Activated T-cell treated with anti-CD3 and anti-CD28 coated beads for 4 hours (primary cell): Measurements from ENCODE around the gene MTA1.

Source experiments
- DNase-seq: peaks from one replicate; pipeline ENCODE4 v3.0.0-alpha.2; 2020

MTA1 gene

DNA sequence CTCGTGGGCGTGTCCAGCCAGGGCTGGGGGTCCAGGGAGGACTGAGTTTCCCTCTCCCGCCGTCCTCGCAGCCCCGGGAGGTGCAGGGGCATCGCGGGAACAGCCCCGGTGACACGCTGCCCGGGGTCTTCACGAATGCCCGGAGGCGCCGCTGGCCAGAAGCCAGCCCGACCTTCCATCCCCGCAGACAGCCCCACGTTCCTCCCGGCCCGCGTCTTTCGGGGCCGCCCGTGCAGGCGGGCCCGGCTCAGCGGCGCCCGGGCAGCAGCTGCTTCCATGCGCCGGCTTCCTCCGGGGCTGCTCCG is 70.6 kb downstream of the MTA1 start:
- no peak for DNase-seq

DNA sequence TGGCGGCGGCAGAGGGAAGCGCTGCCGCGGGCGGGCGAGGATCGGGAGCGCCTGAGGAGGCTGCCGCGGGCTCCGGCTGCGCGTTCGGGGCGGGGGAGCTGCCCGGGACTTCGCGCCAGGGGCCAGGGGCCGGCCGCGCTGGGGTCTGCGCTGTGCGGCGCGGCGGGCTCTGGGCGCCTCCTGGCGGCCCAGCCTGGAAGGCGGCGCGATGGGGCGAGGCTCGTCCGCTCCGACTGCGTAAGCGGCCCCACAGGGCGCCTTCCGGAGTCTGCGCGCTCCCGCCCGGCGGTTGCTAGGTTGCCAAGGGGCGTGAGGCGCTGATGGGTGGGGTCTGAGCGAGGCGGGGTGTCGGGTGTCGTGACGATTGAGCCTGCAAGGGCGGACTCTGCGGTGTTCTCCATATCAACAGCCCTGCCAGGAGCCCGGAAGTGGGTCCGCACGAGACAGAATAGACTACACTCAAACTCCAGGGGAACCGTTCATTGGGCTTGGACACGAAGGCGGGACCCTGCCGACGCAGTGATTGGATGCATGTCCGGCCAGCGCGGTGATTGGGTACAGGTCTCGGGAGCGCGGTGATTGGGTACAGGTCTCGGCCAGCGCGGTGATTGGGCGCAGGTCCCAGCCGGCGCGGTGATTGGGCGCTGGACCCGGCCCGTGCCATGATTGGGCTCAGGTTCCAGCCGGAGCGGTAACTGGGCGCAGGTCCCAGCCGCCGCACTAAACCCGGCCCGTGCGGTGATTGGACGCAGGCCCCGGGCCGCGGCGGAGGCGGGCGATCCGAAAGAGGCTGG is 71.1 kb downstream of the MTA1 start, which contains the start of gene TEDC1:
Gene TEDC1 (plus strand): TSS at position 675 of the 794 bp plus-strand sequence. CDS start 130 bp downstream, outside the sequence.
- DNase-seq, result peak; percentile 95

- DNase-seq, result peak; percentile 81
Measured at GRCh38 chr14:105491366-105491973, 71.8 kb downstream of the MTA1 start.

GRCh38 chr14:105492031-105492970 is 72.7 kb downstream of the MTA1 start:
- DNase-seq, result no peak

DNA sequence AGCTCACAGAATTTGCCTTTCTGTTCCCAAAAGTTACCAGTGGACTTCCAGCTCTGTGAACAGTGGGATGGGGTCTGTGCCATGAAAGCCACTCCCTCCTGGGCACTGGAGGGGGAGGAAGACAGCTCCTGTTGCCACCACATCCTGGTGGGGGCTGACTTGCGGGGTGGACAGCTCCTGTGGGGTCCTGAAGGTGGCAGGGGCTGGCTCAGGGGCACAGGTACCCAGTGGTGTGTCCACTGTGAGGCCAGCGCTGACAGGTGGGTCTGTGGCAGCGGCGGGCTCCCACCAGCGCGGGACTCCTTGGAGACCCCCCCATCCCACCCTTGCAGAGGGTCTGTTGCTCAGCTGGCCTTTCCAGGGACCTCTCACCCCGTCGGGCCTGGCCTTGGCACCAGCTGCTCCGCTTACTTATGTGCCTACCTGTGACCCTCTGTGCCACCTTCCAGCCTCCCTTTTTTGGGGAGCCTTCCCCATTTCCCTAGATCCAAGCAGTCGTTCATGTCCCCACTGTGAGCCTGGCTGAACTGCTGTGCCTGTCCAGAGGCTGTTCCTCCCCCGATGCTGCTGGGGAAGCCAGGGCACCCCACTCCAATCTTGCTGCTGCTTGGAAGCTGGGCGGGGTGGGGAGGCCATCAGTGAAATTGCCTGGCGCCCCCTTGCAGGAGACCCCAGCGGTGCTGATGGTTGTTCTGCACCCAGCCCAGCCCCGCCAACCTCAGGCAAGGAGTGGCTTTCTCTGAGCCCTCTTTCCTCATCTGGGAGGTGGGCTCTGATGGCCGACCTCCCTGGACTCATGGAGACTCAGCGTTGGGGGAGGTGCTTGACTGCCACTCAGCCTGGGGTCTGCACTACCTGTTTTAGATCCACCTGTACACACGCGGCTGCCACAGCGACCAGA is 73.6 kb downstream of the MTA1 start:
- DNase-seq, result no peak

GRCh38 chr14:105493921-105494605 is 74.4 kb downstream of the MTA1 start:
- DNase-seq, result no peak

GRCh38 chr14:105494606-105494929 is 74.9 kb downstream of the MTA1 start:
- DNase-seq, result no peak

DNA sequence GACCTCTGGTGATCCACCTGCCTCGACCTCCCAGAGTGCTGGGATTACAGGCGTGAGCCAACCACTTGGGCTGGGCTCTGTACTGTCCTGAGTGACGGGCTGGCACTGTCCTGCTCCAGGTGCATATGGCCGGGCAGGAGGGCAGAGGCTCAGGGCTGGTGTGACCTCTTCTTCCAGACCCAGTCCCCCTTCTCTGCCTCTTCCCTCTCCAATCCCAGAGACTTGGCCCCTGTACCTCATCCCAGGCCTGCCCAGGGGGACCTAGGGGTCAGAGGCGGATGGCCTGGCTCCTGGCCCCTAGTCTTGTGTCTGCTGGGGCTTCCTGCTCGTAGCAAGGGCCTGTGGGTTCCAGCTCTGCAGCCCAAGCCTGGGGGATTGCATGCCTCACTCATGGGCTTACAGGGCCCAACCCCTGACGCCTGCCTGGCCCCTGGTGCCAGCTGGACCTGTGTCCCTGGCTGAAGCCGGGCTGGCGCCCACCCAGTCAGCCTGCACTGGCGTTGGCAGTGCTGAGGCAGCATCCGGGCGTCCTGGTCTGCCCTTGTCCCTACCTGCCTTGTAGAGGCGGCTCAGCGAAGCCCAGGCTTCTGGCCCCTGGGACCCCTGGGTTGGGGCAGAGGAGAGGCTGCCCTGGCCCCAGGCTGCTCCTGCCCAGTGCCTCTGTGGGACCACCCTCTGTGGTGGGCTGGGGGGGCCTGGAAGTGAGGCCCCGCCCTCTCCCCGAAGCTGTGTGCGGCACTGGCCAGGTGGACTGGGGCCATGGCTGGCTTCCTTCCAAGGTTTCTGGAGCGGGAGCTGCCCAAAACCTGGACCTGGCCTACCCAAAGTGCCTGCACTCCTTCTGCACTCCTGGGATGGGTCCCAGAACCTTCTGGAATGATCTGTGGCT is 75.7 kb downstream of the MTA1 start:
- no peak for DNase-seq

DNA sequence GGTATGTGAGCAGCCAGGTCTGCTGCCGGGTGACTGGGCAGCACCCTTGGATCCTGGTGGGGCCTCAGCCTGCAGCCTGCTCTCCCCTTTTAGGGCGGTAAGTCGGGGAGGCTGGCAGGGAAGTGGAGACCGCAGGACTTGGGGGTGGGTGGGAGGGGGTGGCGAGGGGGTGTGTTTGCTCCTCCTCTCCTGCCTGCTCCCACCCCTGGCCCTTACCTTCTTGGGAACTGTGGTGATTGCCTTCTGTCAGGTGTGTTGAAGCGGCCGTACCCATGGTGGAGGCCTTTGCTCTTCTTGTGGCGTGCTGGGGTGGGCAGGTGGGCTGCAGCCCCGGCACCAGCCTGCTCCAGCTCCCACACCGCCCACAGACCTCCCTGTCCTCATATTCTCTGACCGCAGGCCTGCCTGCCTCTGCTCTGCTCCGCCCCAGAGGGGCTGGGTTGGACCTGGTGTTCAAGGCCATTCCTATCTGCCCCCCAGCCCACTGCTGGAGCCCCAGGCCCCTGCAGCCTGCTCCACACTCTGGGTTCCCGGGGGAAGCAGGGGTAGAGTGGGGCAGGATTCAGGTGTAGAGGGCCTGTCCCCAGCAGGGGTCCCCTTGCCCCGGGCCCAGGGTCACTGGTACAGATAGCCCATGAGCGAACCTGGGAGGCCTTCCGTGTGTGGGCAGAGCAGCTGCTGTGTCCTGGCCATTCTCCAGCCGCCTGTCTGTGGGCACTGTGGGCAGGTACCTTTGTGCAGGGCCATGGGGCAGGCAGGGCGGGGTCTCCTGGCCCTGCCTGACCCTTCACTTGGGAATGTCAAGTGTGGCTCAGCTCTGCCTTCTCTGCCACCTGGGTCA is 76.6 kb downstream of the MTA1 start:
- DNase-seq, result no peak

GRCh38 chr14:105496831-105497591 is 77.4 kb downstream of the MTA1 start:
- DNase-seq, result no peak

- DNase-seq, result no peak
Measured at GRCh38 chr14:105497671-105498429, 78.2 kb downstream of the MTA1 start.

DNA sequence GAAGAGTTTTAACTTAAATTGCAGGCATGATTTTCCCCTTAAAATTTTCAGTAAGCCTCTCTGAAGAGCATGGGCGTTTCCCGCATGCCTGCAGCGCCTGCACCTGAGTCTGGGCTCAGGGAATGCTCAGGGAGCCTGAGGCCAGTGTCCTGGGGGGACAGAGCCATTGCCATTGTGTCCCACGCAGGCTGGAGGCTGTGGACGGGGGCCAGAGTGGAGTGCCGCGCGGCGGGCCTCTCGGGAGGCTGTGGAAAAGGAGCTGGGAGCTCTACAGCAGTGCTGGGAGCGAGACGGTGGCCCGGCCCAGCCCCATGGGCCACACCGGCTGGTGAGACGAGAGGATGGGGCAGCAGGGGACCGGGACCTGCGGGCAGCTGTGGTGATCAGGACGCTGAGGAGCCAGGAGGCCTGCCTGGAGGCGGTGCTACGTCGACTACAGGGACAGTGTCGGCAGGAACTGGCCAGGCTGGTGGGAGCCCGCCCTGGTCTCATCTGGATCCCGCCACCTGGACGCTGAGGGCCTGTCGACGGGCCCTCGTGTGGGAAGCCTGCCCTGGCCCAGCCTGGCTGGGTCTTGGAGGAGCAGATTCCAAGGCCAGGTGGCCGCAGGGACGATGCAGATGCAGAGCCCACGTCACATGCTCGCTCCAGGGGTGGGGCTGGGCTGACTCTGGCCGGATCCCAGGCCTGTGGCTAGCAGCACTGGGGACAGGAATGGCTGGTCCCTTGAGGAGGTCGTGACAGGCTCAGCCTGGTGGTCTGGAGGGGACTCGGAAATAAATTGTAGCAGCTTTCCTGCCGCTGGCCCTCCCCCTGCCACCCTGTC is 79.0 kb downstream of the MTA1 start:
- DNase-seq, result no peak

- DNase-seq, result no peak
Measured at GRCh38 chr14:105499256-105500035, 79.8 kb downstream of the MTA1 start.

GRCh38 chr14:105500036-105500725 is 80.6 kb downstream of the MTA1 start:
- no peak for DNase-seq

GRCh38 chr14:105500726-105501101 is 81.1 kb downstream of the MTA1 start:
- DNase-seq, result no peak
